ENCODE measurements around the gene PCDHGA5. TPM values are rescaled to one million over a fixed set of nuclear protein-coding genes. Genes with fewer than 3 reads are reported as not detected.
"Not testable (repeated sequence)": the region's sequence is repeated elsewhere in the genome, so short reads cannot be mapped to it uniquely, and the experiment has no call there.

PCDHGA5 gene
- total and polyA plus RNA-seq, 2 donors (not counting 1 experiment from before 2014, with no cell fraction given): 1.4 to 2.6 TPM

- peak overlapping the region; percentile 75 for H2AFZ ChIP-seq (ENCODE audit: low read length)
- peak overlapping the region; percentile 24 to 80 (median 54) for H3K4me3 ChIP-seq (replicated peaks in 1 of 4; ENCODE audit: control extremely low read depth in 1 of 4, insufficient read depth in 1 of 4, low read depth in 3 of 4, low read length in 4 of 4)
- H3K4me1 ChIP-seq (ENCODE audit: control insufficient read depth, extremely low read depth, insufficient read depth, low read length): no peaks in the 10 kb centered on the region
- H3K79me2 ChIP-seq (ENCODE audit: control insufficient read depth, insufficient read depth, low read length): no peaks in the 10 kb centered on the region
- TF ChIP-seq EZH2 (IDR thresholded peaks at IDR 0.05; ENCODE audit: low read length, missing control alignments) (no peak), CTCF (conservative IDR thresholded peaks at IDR 0.05 in 1 of 2, IDR thresholded peaks at IDR 0.05 in 1 of 2; ENCODE audit: low read depth in 1 of 2, low read length in 2 of 2) (peak; percentile 77 to 80)
- no peaks in the 10 kb centered on the region for H3K36me3 ChIP-seq (ENCODE audit: control insufficient read depth, insufficient read depth, low read length)
- H3K9ac ChIP-seq (ENCODE audit: insufficient read depth, low read length): peak overlapping the region; percentile 41
- H4K20me1 ChIP-seq (ENCODE audit: control insufficient read depth, extremely low read depth, insufficient read depth, low read length): no peaks in the 10 kb centered on the region
- no peaks in the 10 kb centered on the region for H3K27me3 ChIP-seq (ENCODE audit: control insufficient read depth, insufficient read depth, low read length)
- peak overlapping the region; percentile 13 for H3K27ac ChIP-seq (ENCODE audit: insufficient read depth, low read length)
- peak; percentile 77 to 78 for DNase-seq (ENCODE audit: low read depth in 2 of 2)
- peak overlapping the region; percentile 73 for H3K4me2 ChIP-seq (ENCODE audit: extremely low read depth, insufficient read depth, low read length)
- H3K9me3 ChIP-seq (ENCODE audit: control insufficient read depth, insufficient read depth, low read depth, low read length): no peaks in the 10 kb centered on the region
Measured at GRCh38 chr5:141326088-141326854, 37.7 kb upstream of the PCDHGA5 start.

- H3K4me2 ChIP-seq (ENCODE audit: extremely low read depth, insufficient read depth, low read length): no peak overlapping the region
- H3K27ac ChIP-seq (ENCODE audit: insufficient read depth, low read length): no peak overlapping the region
- no peak overlapping the region for H3K9ac ChIP-seq (ENCODE audit: insufficient read depth, low read length)
- no peaks in the 10 kb centered on the region for H3K36me3 ChIP-seq (ENCODE audit: control insufficient read depth, insufficient read depth, low read length)
- no peak overlapping the region for H2AFZ ChIP-seq (ENCODE audit: low read length)
- no peak for DNase-seq (ENCODE audit: low read depth in 2 of 2)
- no peaks in the 10 kb centered on the region for H3K9me3 ChIP-seq (ENCODE audit: control insufficient read depth, insufficient read depth, low read depth, low read length)
- H3K4me1 ChIP-seq (ENCODE audit: control insufficient read depth, extremely low read depth, insufficient read depth, low read length): no peaks in the 10 kb centered on the region
- no peaks in the 10 kb centered on the region for H4K20me1 ChIP-seq (ENCODE audit: control insufficient read depth, extremely low read depth, insufficient read depth, low read length)
- no peak overlapping the region for H3K4me3 ChIP-seq (replicated peaks in 1 of 4; ENCODE audit: control extremely low read depth in 1 of 4, insufficient read depth in 1 of 4, low read depth in 3 of 4, low read length in 4 of 4)
- no peaks in the 10 kb centered on the region for H3K79me2 ChIP-seq (ENCODE audit: control insufficient read depth, insufficient read depth, low read length)
- TF ChIP-seq CTCF (conservative IDR thresholded peaks at IDR 0.05 in 1 of 2, IDR thresholded peaks at IDR 0.05 in 1 of 2; ENCODE audit: low read depth in 1 of 2, low read length in 2 of 2) (no peak), EZH2 (IDR thresholded peaks at IDR 0.05; ENCODE audit: low read length, missing control alignments) (no peak)
- no peaks in the 10 kb centered on the region for H3K27me3 ChIP-seq (ENCODE audit: control insufficient read depth, insufficient read depth, low read length)
Measured at GRCh38 chr5:141328231-141328630, 35.7 kb upstream of the PCDHGA5 start.

GRCh38 chr5:141330299-141331080 is 33.5 kb upstream of the PCDHGA5 start, which contains the start of gene PCDHGA1:
PCDHGA1 (plus strand) TSS chr5:141330514.
- H3K4me2 ChIP-seq (ENCODE audit: extremely low read depth, insufficient read depth, low read length): peak within 1 kb of the TSS; percentile 53
- TF ChIP-seq CTCF (conservative IDR thresholded peaks at IDR 0.05 in 1 of 2, IDR thresholded peaks at IDR 0.05 in 1 of 2; ENCODE audit: low read depth in 1 of 2, low read length in 2 of 2): peak; percentile 45 to 56
- no peak for TF ChIP-seq EZH2 (IDR thresholded peaks at IDR 0.05; ENCODE audit: low read length, missing control alignments)
- no peaks in the 10 kb centered on the region for H3K79me2 ChIP-seq (ENCODE audit: control insufficient read depth, insufficient read depth, low read length)
- no peaks in the 10 kb centered on the region for H3K27me3 ChIP-seq (ENCODE audit: control insufficient read depth, insufficient read depth, low read length)
- H3K36me3 ChIP-seq (ENCODE audit: control insufficient read depth, insufficient read depth, low read length): no peaks in the 10 kb centered on the region
- DNase-seq (ENCODE audit: low read depth in 2 of 2): peak; percentile 40 to 67
- H4K20me1 ChIP-seq (ENCODE audit: control insufficient read depth, extremely low read depth, insufficient read depth, low read length): no peaks in the 10 kb centered on the region
- H3K9ac ChIP-seq (ENCODE audit: insufficient read depth, low read length): no peak within 1 kb of the TSS
- H2AFZ ChIP-seq (ENCODE audit: low read length): peak within 1 kb of the TSS; percentile 50
- H3K9me3 ChIP-seq (ENCODE audit: control insufficient read depth, insufficient read depth, low read depth, low read length): no peaks in the 10 kb centered on the region
- no peaks in the 10 kb centered on the region for H3K4me1 ChIP-seq (ENCODE audit: control insufficient read depth, extremely low read depth, insufficient read depth, low read length)
- H3K27ac ChIP-seq (ENCODE audit: insufficient read depth, low read length): no peak within 1 kb of the TSS
- peak within 1 kb of the TSS; percentile 7 to 57 (median 42) for H3K4me3 ChIP-seq (replicated peaks in 1 of 4; ENCODE audit: control extremely low read depth in 1 of 4, insufficient read depth in 1 of 4, low read depth in 3 of 4, low read length in 4 of 4)

GRCh38 chr5:141332571-141332970 is 31.4 kb upstream of the PCDHGA5 start:
- H3K4me2 ChIP-seq (ENCODE audit: extremely low read depth, insufficient read depth, low read length); H3K9me3 ChIP-seq (ENCODE audit: control insufficient read depth, insufficient read depth, low read depth, low read length); H3K4me3 ChIP-seq (replicated peaks in 1 of 4; ENCODE audit: control extremely low read depth in 1 of 4, insufficient read depth in 1 of 4, low read depth in 3 of 4, low read length in 4 of 4); H3K4me1 ChIP-seq (ENCODE audit: control insufficient read depth, extremely low read depth, insufficient read depth, low read length); H3K9ac ChIP-seq (ENCODE audit: insufficient read depth, low read length); H4K20me1 ChIP-seq (ENCODE audit: control insufficient read depth, extremely low read depth, insufficient read depth, low read length); H3K79me2 ChIP-seq (ENCODE audit: control insufficient read depth, insufficient read depth, low read length); H3K27ac ChIP-seq (ENCODE audit: insufficient read depth, low read length); H3K36me3 ChIP-seq (ENCODE audit: control insufficient read depth, insufficient read depth, low read length); DNase-seq (ENCODE audit: low read depth in 2 of 2); H2AFZ ChIP-seq (ENCODE audit: low read length); H3K27me3 ChIP-seq (ENCODE audit: control insufficient read depth, insufficient read depth, low read length): not testable (repeated sequence)
